HG03457 (cell line): ENCODE measurements around the gene GABRP.
"Not testable (repeated sequence)": the region's sequence is repeated elsewhere in the genome, so short reads cannot be mapped to it uniquely, and the experiment has no call there.

Experiments
- ATAC-seq: cut with Tn5 transposase; IDR thresholded peaks from one replicate; pipeline ENCODE4 v1.9.1; 2021; ENCODE audit warnings: moderate number of reproducible peaks; ENCODE audit not compliant: unreplicated experiment

The GABRP gene

DNA sequence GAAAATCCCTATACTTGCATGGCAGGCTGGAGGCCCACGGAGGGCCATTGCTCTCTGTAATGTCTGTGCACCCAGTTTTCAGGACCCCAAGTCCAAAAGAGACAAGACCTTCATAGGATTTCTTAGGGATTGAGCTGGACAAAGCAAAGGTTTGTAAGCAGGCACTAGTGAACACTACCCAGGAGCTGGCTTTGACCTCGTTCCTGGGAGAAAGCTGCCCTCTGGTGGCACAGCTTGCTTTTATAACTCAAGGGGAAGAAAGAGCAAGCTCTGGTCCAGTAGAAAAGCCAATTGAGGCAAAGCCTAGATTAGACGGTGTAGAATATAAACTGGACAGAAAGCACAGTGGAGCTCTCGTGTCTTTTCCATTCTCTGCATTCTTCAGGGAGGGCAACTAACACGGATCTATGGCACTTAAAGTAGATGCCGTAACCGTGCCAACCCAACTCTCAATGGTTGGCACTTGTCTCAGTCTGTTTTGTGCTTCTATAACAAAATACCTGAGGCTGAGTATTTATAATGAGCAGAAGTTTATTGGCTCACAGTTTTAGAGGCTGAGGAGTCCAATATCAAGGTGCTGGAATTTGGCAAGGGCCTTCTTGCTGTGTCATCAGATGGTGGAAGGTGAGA is 7.9 kb downstream of the GABRP start:
- ATAC-seq: no peak

DNA sequence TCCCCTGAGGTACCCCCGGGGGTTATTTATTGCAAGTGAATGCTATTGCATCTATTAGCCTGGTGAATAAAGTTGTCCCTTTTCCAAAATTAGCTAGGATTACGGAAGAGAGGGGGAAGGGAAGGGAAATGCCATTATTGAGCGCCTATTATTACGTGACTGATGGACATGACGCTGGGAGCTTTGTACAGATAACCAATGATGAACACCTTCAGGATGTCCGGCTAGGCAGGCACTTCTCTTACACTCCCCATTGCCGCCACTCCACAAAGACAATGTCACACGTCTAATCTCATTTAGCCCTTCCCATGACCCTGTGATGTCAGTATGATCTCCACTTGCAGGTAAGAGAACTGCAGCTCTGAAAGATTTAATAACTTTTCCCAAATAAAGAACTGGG is 9.4 kb downstream of the GABRP start:
- ATAC-seq: no peak

DNA sequence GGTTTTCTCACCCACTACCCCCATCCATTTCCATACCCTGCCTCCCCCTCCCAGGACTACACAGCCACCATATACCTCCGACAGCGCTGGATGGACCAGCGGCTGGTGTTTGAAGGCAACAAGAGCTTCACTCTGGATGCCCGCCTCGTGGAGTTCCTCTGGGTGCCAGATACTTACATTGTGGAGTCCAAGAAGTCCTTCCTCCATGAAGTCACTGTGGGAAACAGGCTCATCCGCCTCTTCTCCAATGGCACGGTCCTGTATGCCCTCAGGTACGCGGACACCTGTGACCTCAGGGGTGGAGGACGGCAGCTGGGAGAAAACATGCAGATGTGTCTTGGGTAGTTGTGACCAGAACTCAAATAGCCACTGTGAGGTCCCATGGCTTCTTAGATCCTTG is 11.6 kb downstream of the GABRP start:
- no peak for ATAC-seq

DNA sequence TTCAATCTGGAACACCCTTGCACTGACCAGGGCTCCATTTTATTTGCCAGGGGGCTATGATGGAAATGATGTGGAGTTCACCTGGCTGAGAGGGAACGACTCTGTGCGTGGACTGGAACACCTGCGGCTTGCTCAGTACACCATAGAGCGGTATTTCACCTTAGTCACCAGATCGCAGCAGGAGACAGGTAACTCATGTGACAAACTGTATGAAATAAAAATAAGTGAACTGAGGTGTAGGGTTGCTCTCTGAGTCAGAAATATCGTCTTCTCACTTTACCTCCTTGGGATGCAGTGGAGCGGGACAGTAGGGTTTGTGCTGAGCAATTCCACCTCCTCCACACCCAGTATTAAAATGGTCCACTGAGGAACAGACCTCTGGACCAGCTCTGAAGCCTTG is 22.1 kb downstream of the GABRP start:
- no peak for ATAC-seq

DNA sequence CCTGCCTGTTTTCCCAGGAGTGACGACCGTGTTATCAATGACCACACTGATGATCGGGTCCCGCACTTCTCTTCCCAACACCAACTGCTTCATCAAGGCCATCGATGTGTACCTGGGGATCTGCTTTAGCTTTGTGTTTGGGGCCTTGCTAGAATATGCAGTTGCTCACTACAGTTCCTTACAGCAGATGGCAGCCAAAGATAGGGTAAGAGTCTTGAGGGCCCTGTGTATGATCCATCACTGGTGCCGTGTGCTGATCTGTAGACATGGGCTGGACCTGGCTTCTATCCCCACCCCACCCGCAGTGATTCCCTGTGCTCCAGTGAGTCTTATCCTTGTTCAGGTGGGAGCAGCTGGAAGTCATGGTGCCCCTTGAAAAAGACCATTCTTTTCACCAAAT is 26.0 kb downstream of the GABRP start:
- ATAC-seq: no peak

DNA sequence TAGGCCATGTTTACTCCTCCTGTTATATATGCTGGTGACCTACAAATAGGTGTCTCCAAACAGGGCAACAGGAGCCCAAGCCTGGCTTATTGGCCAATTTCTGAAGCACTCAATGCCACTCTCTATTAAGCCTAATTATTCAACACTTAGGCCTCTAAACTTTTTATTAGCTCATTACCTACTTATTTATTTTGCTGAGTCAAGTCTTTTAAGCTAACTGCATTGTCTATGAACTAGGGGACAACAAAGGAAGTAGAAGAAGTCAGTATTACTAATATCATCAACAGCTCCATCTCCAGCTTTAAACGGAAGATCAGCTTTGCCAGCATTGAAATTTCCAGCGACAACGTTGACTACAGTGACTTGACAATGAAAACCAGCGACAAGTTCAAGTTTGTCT is 28.2 kb downstream of the GABRP start:
- ATAC-seq: no peak

DNA sequence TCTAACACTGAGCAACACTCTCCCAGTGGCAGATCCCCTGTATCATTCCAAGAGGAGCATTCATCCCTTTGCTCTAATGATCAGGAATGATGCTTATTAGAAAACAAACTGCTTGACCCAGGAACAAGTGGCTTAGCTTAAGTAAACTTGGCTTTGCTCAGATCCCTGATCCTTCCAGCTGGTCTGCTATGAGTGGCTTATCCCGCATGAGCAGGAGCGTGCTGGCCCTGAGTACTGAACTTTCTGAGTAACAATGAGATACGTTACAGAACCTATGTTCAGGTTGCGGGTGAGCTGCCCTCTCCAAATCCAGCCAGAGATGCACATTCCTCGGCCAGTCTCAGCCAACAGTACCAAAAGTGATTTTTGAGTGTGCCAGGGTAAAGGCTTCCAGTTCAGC is 29.7 kb downstream of the GABRP start:
- no peak for ATAC-seq

DNA sequence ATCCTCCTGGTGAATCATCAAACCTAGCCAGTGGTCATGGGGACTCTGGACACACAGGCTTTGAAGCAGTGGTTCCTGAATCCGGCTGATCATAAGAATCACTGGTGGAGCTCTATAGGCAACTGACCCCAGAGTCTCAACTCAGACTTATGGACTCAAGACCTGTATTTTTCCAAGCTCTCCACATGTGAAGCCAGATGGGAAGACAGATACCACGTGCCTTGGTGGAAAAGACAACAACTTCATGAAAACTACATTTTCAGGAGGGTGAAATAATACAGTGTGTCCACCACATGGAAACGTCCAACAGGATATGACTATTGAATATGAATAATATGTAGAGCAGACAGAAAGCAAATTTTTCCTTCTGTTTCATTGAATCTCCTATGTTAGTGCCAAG is 33.7 kb downstream of the GABRP start:
- ATAC-seq: no peak

DNA sequence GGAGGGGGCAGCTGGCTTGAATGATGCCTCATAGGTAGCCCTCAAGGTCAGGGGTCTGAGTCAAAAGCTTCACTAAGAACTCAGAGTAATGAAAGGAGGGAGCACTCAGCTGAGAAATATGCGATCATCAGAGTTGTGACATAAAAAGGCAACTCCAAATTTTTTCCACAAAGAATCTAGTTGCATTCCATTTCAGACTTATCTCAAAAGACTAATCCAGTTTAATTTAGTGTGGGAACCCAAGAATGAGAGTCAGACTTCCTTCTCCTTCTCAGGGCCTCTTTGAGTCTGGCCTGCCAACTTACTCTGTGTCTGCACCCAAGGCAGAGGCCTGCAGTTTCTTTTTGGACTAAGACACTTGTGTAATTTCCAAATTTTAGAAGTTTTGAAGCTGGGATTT is 34.7 kb downstream of the GABRP start:
- ATAC-seq: no peak

DNA sequence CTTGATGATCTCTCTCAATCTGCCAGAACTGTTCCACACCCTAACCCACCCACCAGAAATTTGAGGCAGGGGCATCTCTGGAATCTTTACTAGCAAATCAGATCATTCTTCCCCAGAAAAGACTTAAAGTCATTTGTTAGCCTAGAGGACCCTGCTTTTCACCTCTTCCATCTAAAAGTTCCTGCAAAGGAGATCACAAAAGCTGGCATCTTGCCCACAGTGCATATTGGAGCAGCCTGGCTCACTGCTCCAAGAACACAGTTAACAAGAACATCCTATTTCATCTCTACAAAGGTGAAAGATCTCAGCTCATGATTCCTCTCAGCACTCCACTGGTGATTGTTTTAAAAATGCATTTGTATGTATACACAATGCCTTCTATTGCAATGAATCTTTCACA is 36.3 kb downstream of the GABRP start:
- no peak for ATAC-seq

DNA sequence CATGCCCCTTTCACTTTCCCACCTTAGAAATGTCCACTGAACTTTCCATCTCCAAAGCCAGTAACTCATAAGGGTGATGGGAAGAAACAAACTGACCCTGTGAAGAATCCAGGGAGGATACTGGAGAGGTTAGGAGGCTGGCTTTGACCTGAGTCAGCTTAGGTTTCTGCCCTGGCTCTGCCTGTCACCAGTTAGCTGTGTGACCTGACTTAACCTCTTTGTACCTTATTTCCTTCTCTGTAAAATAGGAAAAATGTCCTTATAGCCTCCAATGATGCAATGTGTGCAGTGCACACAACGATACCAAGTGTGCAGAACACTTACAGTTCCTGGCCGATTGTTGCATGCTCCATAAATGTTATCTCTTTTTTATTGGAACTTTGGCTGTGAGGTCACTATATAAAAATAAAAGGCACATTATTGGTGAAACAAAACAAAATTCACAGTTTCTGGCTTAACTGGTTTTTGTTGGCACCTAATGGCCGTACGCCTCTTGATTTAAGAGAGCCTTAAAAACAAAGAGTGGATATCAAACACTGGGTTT is 37.8 kb downstream of the GABRP start:
- no peak for ATAC-seq

DNA sequence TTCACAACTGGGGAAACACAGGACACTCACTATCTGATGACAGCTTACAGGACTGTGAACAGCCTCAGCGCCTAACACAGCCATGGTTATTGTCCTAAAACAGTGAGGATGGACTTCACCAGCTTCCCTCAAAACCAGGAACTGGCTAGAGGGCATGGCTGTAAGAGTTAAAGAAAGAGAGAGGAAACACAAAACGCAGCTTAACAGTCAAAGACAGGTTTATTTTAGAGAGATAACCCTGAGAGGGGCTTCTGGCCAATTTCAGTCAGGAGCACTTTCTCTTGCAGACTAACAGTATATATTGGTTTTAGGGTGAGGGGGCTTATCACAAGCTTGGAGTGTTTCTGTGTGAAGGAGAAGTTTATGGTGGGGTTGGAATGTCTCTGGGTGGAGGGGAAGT is 42.6 kb downstream of the GABRP start:
- ATAC-seq: no peak

DNA sequence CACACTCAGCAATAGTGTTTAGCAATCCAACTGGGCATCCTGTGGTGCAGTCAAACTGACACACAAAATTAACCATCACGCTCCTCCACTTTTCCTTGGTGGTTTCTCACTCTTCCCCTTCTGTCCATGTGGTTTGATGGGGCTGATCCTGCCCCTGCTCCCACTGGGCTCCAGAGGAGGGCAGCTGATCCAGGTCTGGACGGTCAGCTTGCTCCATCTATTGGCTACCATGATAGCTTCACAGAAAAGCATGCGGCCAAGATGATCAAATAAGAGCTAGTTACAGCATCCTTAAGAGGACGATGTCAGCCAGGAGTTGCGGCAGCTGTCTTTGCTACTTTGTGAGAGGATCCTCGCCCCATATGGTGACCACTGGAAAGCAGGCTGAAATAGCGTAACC is 48.7 kb downstream of the GABRP start:
- ATAC-seq: no peak

DNA sequence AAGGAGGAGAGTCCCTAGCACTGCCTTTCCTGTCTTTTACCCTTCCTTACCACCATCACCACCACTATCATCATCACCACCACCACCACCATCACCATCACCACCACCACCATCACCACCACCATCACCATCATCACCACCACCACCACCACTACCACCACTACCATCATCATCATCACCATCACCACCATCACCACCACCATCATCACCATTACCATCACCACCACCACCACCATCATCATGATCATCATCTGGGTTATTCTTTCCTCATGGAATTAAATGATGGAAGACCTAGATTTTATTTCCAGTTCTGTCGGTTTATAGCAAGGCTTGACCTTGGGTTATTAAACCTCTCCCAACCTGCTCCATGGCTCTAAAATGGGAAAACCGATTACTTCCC is 50.5 kb downstream of the GABRP start:
- not testable (repeated sequence) for ATAC-seq

DNA sequence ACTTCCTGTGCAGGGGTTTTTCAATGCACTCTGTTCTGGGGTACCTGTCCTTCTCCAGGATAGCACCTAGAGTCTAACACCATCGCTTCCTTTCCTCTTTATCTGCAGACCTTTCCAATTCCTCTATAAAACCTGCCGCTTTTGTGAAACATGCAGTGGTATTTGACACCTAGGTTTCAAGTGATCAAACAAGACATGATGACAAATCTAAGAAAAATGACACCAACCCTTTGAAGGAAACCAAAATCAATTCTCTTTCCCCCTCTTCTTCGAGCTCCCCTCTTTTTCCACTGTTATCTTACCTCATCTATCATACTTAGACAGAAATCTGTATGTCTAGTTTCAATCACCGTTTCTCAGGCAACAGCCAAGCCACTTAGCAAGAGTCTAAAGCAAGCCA is 52.7 kb downstream of the GABRP start:
- ATAC-seq: no peak

DNA sequence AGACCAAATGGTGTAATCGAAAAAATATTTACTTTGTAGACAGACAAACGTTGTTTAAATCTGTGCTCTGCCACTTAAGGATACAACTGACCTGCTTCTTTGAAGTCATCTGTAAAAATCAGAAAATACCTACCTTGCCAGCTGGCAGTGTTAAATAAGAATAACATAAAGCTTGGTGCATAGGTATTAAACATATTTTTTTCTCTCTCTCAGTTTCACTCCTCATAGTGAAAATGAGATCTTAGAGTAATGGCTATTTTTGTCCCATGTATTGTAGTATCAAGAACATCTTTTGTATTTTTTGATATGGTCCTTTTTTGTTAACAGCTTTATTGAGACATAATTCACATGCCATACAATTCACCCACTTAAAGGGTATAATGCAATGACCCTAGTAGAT is 60.3 kb downstream of the GABRP start:
- no peak for ATAC-seq

DNA sequence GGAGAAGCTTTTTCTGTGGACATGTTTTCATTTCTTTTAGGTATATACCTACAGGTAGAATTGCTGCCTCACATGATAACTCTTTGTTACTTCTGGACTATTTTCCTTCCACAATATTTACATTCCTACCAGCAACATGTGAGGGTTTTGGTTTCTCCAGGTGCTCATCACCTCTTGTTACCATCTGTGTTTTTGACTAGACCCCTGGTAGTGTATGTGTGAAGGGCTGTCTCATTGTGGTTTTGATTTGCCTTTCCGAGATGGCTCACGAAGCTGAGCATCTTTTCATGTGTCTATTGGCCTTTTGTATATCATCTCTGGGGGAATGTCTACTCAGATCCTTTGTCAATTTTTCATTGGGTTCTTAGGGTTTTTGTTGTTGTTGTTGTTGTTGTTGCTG is 61.1 kb downstream of the GABRP start:
- ATAC-seq: no peak

DNA sequence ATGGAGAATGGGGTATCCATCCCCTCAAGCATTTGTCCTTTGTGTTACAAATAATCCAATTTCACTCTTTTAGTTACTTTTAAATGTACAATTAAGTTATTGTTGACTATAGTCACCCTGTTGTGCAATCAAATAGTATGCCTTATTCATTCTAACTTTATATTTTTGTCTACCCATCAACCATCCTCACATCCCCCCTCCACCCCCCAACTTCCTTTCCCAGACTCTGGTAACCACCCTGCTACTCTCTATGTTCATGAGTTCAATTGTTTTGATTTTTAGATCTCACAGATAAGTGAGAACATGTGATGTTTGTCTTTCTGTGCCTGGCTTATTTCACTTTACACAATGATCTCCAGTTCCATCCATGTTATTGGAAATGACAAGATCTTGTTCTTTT is 62.9 kb downstream of the GABRP start:
- ATAC-seq: no peak

DNA sequence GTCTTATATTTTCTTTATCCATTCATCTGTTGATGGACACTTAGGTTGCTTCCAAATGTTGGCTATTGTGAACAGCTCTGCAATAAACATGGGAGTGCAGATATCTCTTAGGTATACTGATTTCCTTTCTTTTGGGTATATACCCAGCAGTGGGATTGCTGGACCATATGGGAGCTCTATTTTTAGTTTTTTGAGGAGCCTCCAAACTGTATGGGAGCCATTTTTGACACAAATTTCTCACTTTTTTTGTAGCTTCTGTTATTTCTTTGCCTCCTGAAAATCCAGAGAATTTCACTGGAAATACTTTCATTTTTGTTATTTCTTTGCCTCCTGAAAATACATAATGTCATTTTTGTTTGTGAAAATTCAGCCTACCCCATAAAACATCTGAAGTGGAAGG is 63.3 kb downstream of the GABRP start:
- no peak for ATAC-seq

DNA sequence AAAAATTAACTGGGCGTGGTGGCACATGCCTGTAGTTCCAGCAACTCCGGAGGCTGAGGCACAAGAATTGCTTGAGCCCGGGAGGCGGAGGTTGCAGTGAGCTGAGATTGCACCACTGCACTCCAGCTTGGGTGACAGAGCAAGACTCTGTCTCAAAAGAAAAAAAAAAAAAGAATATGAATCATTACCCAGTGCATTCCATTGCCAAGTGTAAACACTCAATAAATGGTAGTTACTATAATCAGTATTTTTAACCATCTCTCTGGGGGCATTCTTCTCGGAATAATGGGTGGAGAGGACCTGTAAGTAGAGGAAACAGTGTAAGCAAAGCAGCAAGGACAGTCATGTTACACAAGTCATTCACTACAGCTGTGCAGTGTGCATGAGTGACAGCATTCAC is 64.5 kb downstream of the GABRP start:
- no peak for ATAC-seq

DNA sequence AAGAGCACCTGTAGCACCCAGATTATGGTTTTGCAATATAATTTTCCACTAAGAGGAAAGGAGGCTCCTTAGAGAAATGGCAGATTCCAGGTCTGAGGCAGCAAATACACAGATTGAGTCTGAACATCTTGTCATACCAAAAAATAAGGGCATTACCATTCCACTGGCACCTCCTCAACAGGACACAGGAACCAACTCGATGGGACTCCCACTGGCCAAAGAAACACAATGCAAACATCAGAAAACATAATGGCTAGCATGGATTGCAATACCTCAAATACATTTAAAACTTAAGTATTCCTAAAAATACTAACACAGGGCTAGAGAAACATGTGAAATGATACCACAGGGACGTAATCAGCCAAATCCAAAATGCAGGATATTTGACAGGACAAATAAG is 65.8 kb downstream of the GABRP start:
- ATAC-seq: no peak

DNA sequence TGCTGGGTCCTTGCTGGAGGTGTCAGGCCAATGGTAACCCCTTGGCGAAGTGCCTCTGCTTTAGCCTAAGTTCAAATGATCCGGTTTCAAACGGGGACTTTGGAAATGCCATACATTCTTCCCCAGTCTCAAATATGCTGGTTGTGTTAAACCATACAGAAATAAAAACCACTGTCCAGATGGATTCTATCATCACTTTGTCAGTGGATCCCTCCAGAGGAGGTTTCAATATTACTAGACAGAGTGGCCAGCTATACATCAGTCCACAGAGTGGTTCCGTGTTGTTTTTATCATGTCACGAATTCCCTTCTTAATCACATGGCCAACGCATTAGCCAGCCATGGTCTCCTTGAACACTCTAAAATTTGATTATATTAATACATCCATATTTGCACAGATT is 71.0 kb downstream of the GABRP start:
- ATAC-seq: no peak

DNA sequence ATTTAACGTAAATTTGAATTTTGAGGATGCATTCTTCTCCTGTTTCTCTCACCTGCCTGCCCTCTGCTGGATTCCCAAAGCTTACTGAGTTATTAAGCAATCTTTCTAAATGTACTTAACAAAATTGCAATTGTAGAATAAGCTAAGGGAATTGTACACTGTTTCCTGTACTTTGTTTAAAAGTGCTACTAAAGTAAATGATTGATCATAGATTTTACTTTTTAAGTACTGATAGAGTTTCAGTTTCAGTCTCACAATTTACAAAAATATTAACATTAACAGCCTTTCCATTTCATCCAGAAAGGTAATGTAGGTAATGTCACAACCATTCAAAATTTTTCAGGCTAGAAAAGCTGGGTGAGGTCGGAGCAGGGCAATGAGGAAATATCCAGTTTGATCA is 73.5 kb downstream of the GABRP start:
- no peak for ATAC-seq
